ENCODE results near the gene PAX7. TPM values are rescaled to one million over a fixed set of nuclear protein-coding genes. Genes with fewer than 3 reads are reported as not detected.

Gene PAX7
- total and polyA plus RNA-seq, 9 of the 15 experiments (the other 6 are each of a cell fraction or from before 2014, with no cell fraction given) = not detected

- no peak for TF ChIP-seq THAP12 (CRISPR knock-in tag; IDR thresholded peaks at IDR 0.05)
- TF ChIP-seq STAG1 (CRISPR knock-in tag; IDR thresholded peaks at IDR 0.05; ENCODE audit: borderline replicate concordance) = peak; percentile 96; the same call in 1 of the 2 replicates
- TF ChIP-seq TFAP4 (CRISPR knock-in tag; IDR thresholded peaks at IDR 0.05; ENCODE audit: borderline replicate concordance) = peak; percentile 21; the same call in 1 of the 2 replicates
- TF ChIP-seq ETV1 (tag; conservative IDR thresholded peaks at IDR 0.05; ENCODE audit: low read depth) = peak; percentile 66
- TF ChIP-seq NCOA4 (IDR thresholded peaks at IDR 0.05; ENCODE audit: partially characterized antibody) = no peak
- TF ChIP-seq ZNF778 (CRISPR knock-in tag; IDR thresholded peaks at IDR 0.05) = no peak
- TF ChIP-seq DEAF1 (CRISPR knock-in tag; IDR thresholded peaks at IDR 0.05) = peak; percentile 82
- TF ChIP-seq ZNF639 (CRISPR knock-in tag; conservative IDR thresholded peaks at IDR 0.05 in 1 of 2, IDR thresholded peaks at IDR 0.05 in 1 of 2) = no peak
- TF ChIP-seq RB1 (IDR thresholded peaks at IDR 0.05; ENCODE audit: low read depth) = peak; percentile 77; the same call in 1 of the 2 replicates
- TF ChIP-seq ZNF449 (CRISPR knock-in tag; IDR thresholded peaks at IDR 0.05) = no peak
Measured at GRCh38 chr1:18581420-18581880, 49.2 kb upstream of the PAX7 start (continued).
